H1 (cell line): ENCODE data around the gene SYNDIG1. TPM values are rescaled to one million over a fixed set of nuclear protein-coding genes. Genes with fewer than 3 reads are reported as not detected.

Source experiments
- CTCF ChIA-PET: fragments of 300-600 bp; sonication (Branson Sonifier 250); formaldehyde crosslinking; loops from one replicate; lab custom pipeline; 2021; ENCODE audit not compliant: partially characterized antibody; lab: Charles Lee
- POLR2A ChIA-PET: fragments of 300-600 bp; sonication (Branson Sonifier 250); formaldehyde crosslinking; loops from one replicate; lab custom pipeline; 2021; ENCODE audit warnings: inconsistent platforms; ENCODE audit not compliant: partially characterized antibody; lab: Charles Lee
- DNase-seq, 2 experiments: peaks; one replicate each; pipeline versions ENCODE4 v3.0.0 to v3.0.0-alpha.2; 2010 to 2022; ENCODE audit warnings: low spot score in 2 of 2, low read depth in 1 of 2, mixed read lengths in 1 of 2
- FAIRE-seq: peaks from 2 replicates; lab custom pipeline; 2011; peaks lifted over from hg19 to GRCh38; lab: Jason Lieb, UNC
- H2AFZ ChIP-seq: 2 replicates; pipeline ENCODE4 v1.8.1; 2012; ENCODE audit warnings: low read length, inconsistent platforms
- H2AK5ac ChIP-seq: 2 replicates; pipeline ENCODE4 v1.6.1; 2013; ENCODE audit warnings: low read depth, low read length
- H2BK120ac ChIP-seq: replicated peaks from 2 replicates; pipeline ENCODE3; 2013; ENCODE audit warnings: low read depth, low read length, inconsistent platforms
- H2BK12ac ChIP-seq: 2 replicates; pipeline ENCODE4 v1.6.1; 2013; ENCODE audit warnings: low read depth, low read length
- H2BK15ac ChIP-seq: 2 replicates; pipeline ENCODE4 v1.6.1; 2013; ENCODE audit warnings: low read length
- H2BK20ac ChIP-seq: 2 replicates; pipeline ENCODE4 v1.6.1; 2013; ENCODE audit warnings: low read length
- H2BK5ac ChIP-seq: 2 replicates; pipeline ENCODE4 v1.6.1; 2013; ENCODE audit warnings: low read depth, low read length
- H3K14ac ChIP-seq: 2 replicates; pipeline ENCODE4 v1.6.1; 2013; ENCODE audit warnings: inconsistent platforms; ENCODE audit not compliant: insufficient read length
- H3K18ac ChIP-seq: 2 replicates; pipeline ENCODE4 v1.6.1; 2013; ENCODE audit warnings: low read length; ENCODE audit errors: extremely low read depth
- H3K23ac ChIP-seq: 2 replicates; pipeline ENCODE4 v1.6.1; 2013; ENCODE audit warnings: inconsistent platforms; ENCODE audit not compliant: insufficient read length
- H3K23me2 ChIP-seq: 2 replicates; pipeline ENCODE4 v1.6.1; 2013; ENCODE audit warnings: low read depth, low read length
- H3K27ac ChIP-seq: 2 replicates; pipeline ENCODE4 v1.6.1; 2011; ENCODE audit warnings: low read depth, low read length, inconsistent platforms
- H3K27me3 ChIP-seq, 4 experiments: replicated peaks in 1 of 4; 1 replicate in 1 of 4; 2 replicates in 3 of 4; pipeline versions ENCODE4 v1.6.1 to v1.8.1; 2011 to 2013; ENCODE audit warnings: low read length in 3 of 4, mild to moderate bottlenecking in 3 of 4, inconsistent platforms in 2 of 4, mixed read lengths in 2 of 4, moderate library complexity in 1 of 4; ENCODE audit not compliant: control insufficient read depth in 3 of 4, insufficient read depth in 3 of 4; ENCODE audit errors: extremely low read depth in 1 of 4
- H3K36me3 ChIP-seq, 4 experiments: 2 replicates each; pipeline versions ENCODE4 v1.6.1 to v1.8.1; 2011 to 2013; ENCODE audit warnings: mild to moderate bottlenecking in 4 of 4, low read length in 3 of 4, moderate library complexity in 2 of 4, control low read depth in 1 of 4, inconsistent platforms in 1 of 4; ENCODE audit not compliant: insufficient read depth in 4 of 4, control insufficient read depth in 2 of 4
- H3K4ac ChIP-seq: replicated peaks from 2 replicates; pipeline ENCODE3; 2013; ENCODE audit warnings: low read length, low read depth, mixed read lengths, inconsistent platforms; ENCODE audit not compliant: insufficient read length
- H3K4me1 ChIP-seq, 4 experiments: replicated peaks in 1 of 4; 1 replicate in 1 of 4; 2 replicates in 3 of 4; pipeline versions ENCODE4 v1.6.1 to v1.8.1; 2011 to 2013; ENCODE audit warnings: low read length in 3 of 4, inconsistent platforms in 2 of 4, mixed read lengths in 1 of 4; ENCODE audit not compliant: insufficient read depth in 4 of 4, control insufficient read depth in 3 of 4
- H3K4me2 ChIP-seq, 2 experiments: 2 replicates each; pipeline versions ENCODE4 v1.6.1 to v1.8.1; 2011 to 2013; ENCODE audit warnings: low read depth in 2 of 2, low read length in 2 of 2, control low read depth in 1 of 2, inconsistent platforms in 1 of 2, mild to moderate bottlenecking in 1 of 2; ENCODE audit not compliant: insufficient read depth in 1 of 2
- H3K4me3 ChIP-seq, 4 experiments: fragments of 200-600, 300-600 bp in 1 of 4; sonication (generic), shearing (Covaris generic), sonication (Bioruptor Twin) in 1 of 4; 2 replicates each; pipeline versions ENCODE4 v1.5.1 to v1.8.1; 2011 to 2016; ENCODE audit warnings: low read length in 4 of 4, low read depth in 3 of 4, control low read depth in 2 of 4, inconsistent platforms in 2 of 4, mild to moderate bottlenecking in 2 of 4, mixed read lengths in 1 of 4, moderate library complexity in 1 of 4; ENCODE audit not compliant: insufficient read depth in 2 of 4; ENCODE audit errors: extremely low read depth in 1 of 4
- H3K56ac ChIP-seq: replicated peaks from 2 replicates; pipeline ENCODE3; 2013; ENCODE audit warnings: low read depth, mild to moderate bottlenecking, mixed read lengths, low read length, inconsistent platforms; ENCODE audit not compliant: insufficient read length
- H3K79me1 ChIP-seq: 2 replicates; pipeline ENCODE4 v1.6.1; 2013; ENCODE audit warnings: low read depth, low read length, control low read depth
- H3K79me2 ChIP-seq, 2 experiments: 2 replicates each; pipeline versions ENCODE4 v1.6.1 to v1.8.1; 2012 to 2013; ENCODE audit warnings: low read length in 2 of 2, mild to moderate bottlenecking in 2 of 2, inconsistent platforms in 1 of 2; ENCODE audit not compliant: insufficient read depth in 2 of 2, control insufficient read depth in 1 of 2
- H3K9ac ChIP-seq, 4 experiments: replicated peaks in 1 of 4; 1 replicate in 1 of 4; 2 replicates in 3 of 4; pipeline versions ENCODE4 v1.6.1 to v1.8.1; 2011 to 2013; ENCODE audit warnings: low read depth in 3 of 4, low read length in 3 of 4, control low read depth in 2 of 4, mild to moderate bottlenecking in 2 of 4, moderate library complexity in 2 of 4, inconsistent platforms in 1 of 4; ENCODE audit errors: extremely low read depth in 1 of 4
- H3K9me3 ChIP-seq, 2 experiments: 2 replicates each; pipeline versions ENCODE4 v1.6.1 to v1.8.1; 2012 to 2013; ENCODE audit warnings: mild to moderate bottlenecking in 2 of 2, moderate library complexity in 2 of 2, control low read depth in 1 of 2, inconsistent platforms in 1 of 2, low read depth in 1 of 2, low read length in 1 of 2, mixed read lengths in 1 of 2; ENCODE audit not compliant: insufficient read depth in 2 of 2
- H4K20me1 ChIP-seq, 2 experiments: replicated peaks in 1 of 2; 2 replicates each; pipeline versions ENCODE3 to v1.8.1; 2011 to 2013; ENCODE audit warnings: inconsistent platforms in 2 of 2, low read length in 2 of 2, mild to moderate bottlenecking in 1 of 2; ENCODE audit not compliant: insufficient read depth in 2 of 2, control insufficient read depth in 1 of 2
- H4K5ac ChIP-seq: 2 replicates; pipeline ENCODE4 v1.6.1; 2013; ENCODE audit warnings: low read length, low read depth, mixed read lengths, inconsistent platforms; ENCODE audit not compliant: insufficient read length
- H4K8ac ChIP-seq: 2 replicates; pipeline ENCODE4 v1.8.0; 2013; ENCODE audit warnings: mild to moderate bottlenecking, moderate library complexity, low read length, inconsistent platforms; ENCODE audit not compliant: insufficient read depth; ENCODE audit errors: extremely low read depth
- H4K91ac ChIP-seq: replicated peaks from 2 replicates; pipeline ENCODE3; 2013; ENCODE audit warnings: low read length, mixed read lengths, inconsistent platforms; ENCODE audit not compliant: insufficient read length
- WGBS, 2 experiments: shearing (Covaris generic) in 1 of 2; methylation state at CpG; one replicate each; pipeline versions ENCODE4 v1.1.6 to v1.1.7; 2013 to 2015; ENCODE audit warnings: low lambda C conversion rate in 2 of 2, mixed read lengths in 2 of 2, inconsistent platforms in 1 of 2, low coverage in 1 of 2, missing lambda C conversion rate in 1 of 2; ENCODE audit not compliant: insufficient replicate concordance in 2 of 2, insufficient coverage in 1 of 2, insufficient read length in 1 of 2; ENCODE audit errors: extremely low coverage in 1 of 2, missing lambda C conversion rate in 1 of 2; 5-methylcytosine and 5-hydroxymethylcytosine counted together
- polyA plus RNA-seq, 7 experiments: library from polyadenylated mRNA; depleted of rRNA in 3 of 7; stranded (reverse) in 5 of 7; unstranded in 2 of 7; fragments of >200 nt in 5 of 7; fragments of 200-250 nt in 2 of 7; gene quantifications; 1 replicate in 5 of 7; 2 replicates in 1 of 7; 4 replicates in 1 of 7; pipeline versions ENCODE4 v1.2.1 to v1.2.3, GENCODE V29; 2011 to 2013; ENCODE audit warnings: missing spikeins in 2 of 7, mixed read lengths in 2 of 7
- total RNA-seq: library from RNA; stranded (reverse); fragmentation: NEBNext Ultra II Directional; extraction: Animal tissue kit (Norgen Biotek cat#: 25700); gene quantifications from 2 replicates; pipeline ENCODE4 v1.2.1, GENCODE V29; 2021

SYNDIG1 gene
- total and polyA plus RNA-seq, 2 of the 8 experiments (the other 6 are each of a cell fraction or from before 2014, with no cell fraction given), result 6.5 to 7.8 TPM

DNA sequence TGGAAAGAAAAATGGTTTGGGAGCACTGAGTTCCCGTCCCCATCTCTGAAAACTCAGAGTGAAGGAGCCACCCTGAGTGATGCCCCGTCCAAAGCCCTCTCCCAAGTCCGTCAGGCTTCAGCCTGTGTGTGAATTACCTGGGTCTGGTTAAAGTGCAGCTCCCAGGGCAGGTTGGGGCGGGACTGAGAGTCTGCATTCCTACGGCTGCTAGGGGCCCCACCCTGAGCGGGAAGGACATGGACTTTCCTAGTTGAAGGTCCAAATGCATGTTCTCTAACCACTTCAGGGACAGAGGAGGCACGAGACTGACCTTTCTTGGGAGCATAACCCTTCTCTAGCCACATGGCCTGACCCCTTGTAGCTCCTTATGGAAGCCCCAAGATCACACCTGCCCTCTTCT, 97.2 kb downstream of the SYNDIG1 start:
- Histone ChIP-seq H2AFZ (no peak overlapping the region), H3K14ac (no peak overlapping the region), H3K4me1 (no peaks in the 10 kb centered on the region), H2BK20ac (no peak overlapping the region), H4K5ac (no peak overlapping the region), H3K56ac (no peak overlapping the region), H3K27ac (no peak overlapping the region), H3K4ac (no peak overlapping the region), H2BK12ac (no peak overlapping the region), H2AK5ac (no peak overlapping the region), H3K18ac (no peak overlapping the region), H3K27me3 (no peaks in the 10 kb centered on the region), H3K23me2 (no peaks in the 10 kb centered on the region), H3K79me1 (no peaks in the 10 kb centered on the region; the same call in 1 of the 2 replicates), H3K9me3 (no peaks in the 10 kb centered on the region; a peak in 1 of 4 replicates), H2BK15ac (no peak overlapping the region), H3K36me3 (peaks cover 0 to 9% (median 0%) of the 10 kb centered on the region in 4 experiments; a peak in 2 of 8 replicates), H4K91ac (no peak overlapping the region), H2BK120ac (no peak overlapping the region), H4K8ac (no peak overlapping the region), H3K79me2 (no peaks in the 10 kb centered on the region), H3K9ac (no peak overlapping the region), H3K4me3 (no peak overlapping the region), H3K4me2 (no peak overlapping the region), H4K20me1 (peaks cover 1 to 2% of the 10 kb centered on the region in 2 experiments), H2BK5ac (no peak overlapping the region), H3K23ac (no peak overlapping the region)
- 84% methylated on average over 7 of the region's 7 CpGs; no CpG with 5 or more reads in 1 of the 2 experiments for WGBS, 2 experiments
- POLR2A ChIA-PET, result no interaction called here
- no peak for DNase-seq
- no peak for FAIRE-seq
- CTCF ChIA-PET, result no interaction called here
